WTC11 (cell line): ENCODE measurements around the gene STXBP2. TPM values are rescaled to one million over a fixed set of nuclear protein-coding genes. Genes with fewer than 3 reads are reported as not detected.

Experiments used
- ATAC-seq: fragments of 200-7000 bp; cut with Tn5 transposase; 2 replicates; pipeline ENCODE4 v1.10.0; 2021; ENCODE audit warnings: mild to moderate bottlenecking, moderate library complexity
- CTCF ChIA-PET: fragments of 300-600 bp; sonication (Branson Sonifier 250); formaldehyde crosslinking; loops from one replicate; lab custom pipeline; 2021; ENCODE audit warnings: antibody characterized with exemption; lab: Charles Lee
- POLR2A ChIA-PET: fragments of 350-600 bp; sonication (Branson Sonifier 250); formaldehyde crosslinking; loops from one replicate; lab custom pipeline; 2021; ENCODE audit warnings: antibody characterized with exemption; lab: Charles Lee
- DNase-seq: peaks from one replicate; pipeline ENCODE4 v3.0.0; 2021; ENCODE audit warnings: low spot score
- H3K27ac Mint-ChIP-seq: 2 replicates; pipeline ENCODE4 v1.8.0; 2021; ENCODE audit warnings: mixed read lengths
- H3K27me3 Mint-ChIP-seq: 2 replicates; pipeline ENCODE4 v1.8.0; 2021; ENCODE audit warnings: low read depth, mild to moderate bottlenecking, moderate library complexity, mixed read lengths
- H3K36me3 Mint-ChIP-seq: 2 replicates; pipeline ENCODE4 v1.8.0; 2021; ENCODE audit warnings: mixed read lengths
- H3K4me1 Mint-ChIP-seq: 2 replicates; pipeline ENCODE4 v1.8.0; 2022; ENCODE audit warnings: mixed read lengths
- H3K4me3 Mint-ChIP-seq: 2 replicates; pipeline ENCODE4 v1.8.0; 2021; ENCODE audit warnings: mild to moderate bottlenecking, moderate library complexity, mixed read lengths
- H3K9me3 Mint-ChIP-seq: 2 replicates; pipeline ENCODE4 v1.8.0; 2021; ENCODE audit warnings: mixed read lengths
- ELF4 ChIP-seq: sonication (generic); formaldehyde crosslinking; IDR thresholded peaks from 2 replicates; pipeline ENCODE4 v1.8.1; 2022; ENCODE audit warnings: low read depth, mild to moderate bottlenecking, moderate library complexity, missing genetic modification reagents
- EMX1 ChIP-seq: fragments of 250-450 bp; sonication (Bioruptor Pico); IDR thresholded peaks from 2 replicates; pipeline ENCODE4 v1.8.0; 2021; ENCODE audit warnings: mild to moderate bottlenecking
- FOXK1 ChIP-seq: sonication (generic); formaldehyde crosslinking; IDR thresholded peaks from 2 replicates; pipeline ENCODE4 v1.8.0; 2022; ENCODE audit warnings: mild to moderate bottlenecking, moderate library complexity, missing genetic modification reagents
- GABPB1 ChIP-seq: sonication (generic); formaldehyde crosslinking; IDR thresholded peaks from 2 replicates; pipeline ENCODE4 v1.8.1; 2023; ENCODE audit warnings: mild to moderate bottlenecking, missing genetic modification reagents
- KAT7 ChIP-seq: sonication (generic); formaldehyde crosslinking; IDR thresholded peaks from 2 replicates; pipeline ENCODE4 v1.8.1; 2023; ENCODE audit warnings: missing genetic modification reagents, mild to moderate bottlenecking, borderline replicate concordance
- MXD4 ChIP-seq: fragments of 250-450 bp; sonication (Bioruptor Pico); IDR thresholded peaks from 2 replicates; pipeline ENCODE4 v1.8.0; 2021; ENCODE audit warnings: mild to moderate bottlenecking, moderate library complexity, borderline replicate concordance
- MYBL2 ChIP-seq: sonication (generic); formaldehyde crosslinking; IDR thresholded peaks from 2 replicates; pipeline ENCODE4 v1.8.1; 2023; ENCODE audit warnings: mild to moderate bottlenecking, moderate library complexity, missing genetic modification reagents
- NFATC4 ChIP-seq: fragments of 250-450 bp; sonication (Bioruptor Pico); IDR thresholded peaks from 2 replicates; pipeline ENCODE4 v1.9.0; 2021; ENCODE audit warnings: mild to moderate bottlenecking
- NFYB ChIP-seq: sonication (generic); formaldehyde crosslinking; conservative IDR thresholded peaks from 2 replicates; pipeline ENCODE4 v1.8.0; 2022; ENCODE audit warnings: low read depth, missing genetic modification reagents
- PRRX2 ChIP-seq: fragments of 250-450 bp; sonication (Bioruptor Pico); IDR thresholded peaks from 2 replicates; pipeline ENCODE4 v1.8.0; 2021; ENCODE audit warnings: mild to moderate bottlenecking
- RORB ChIP-seq: fragments of 250-450 bp; sonication (Bioruptor Pico); IDR thresholded peaks from 2 replicates; pipeline ENCODE4 v1.9.0; 2021; ENCODE audit warnings: mild to moderate bottlenecking
- SP1 ChIP-seq: sonication (generic); formaldehyde crosslinking; conservative IDR thresholded peaks from 2 replicates; pipeline ENCODE4 v1.8.1; 2022; ENCODE audit warnings: missing genetic modification reagents
- ZNF138 ChIP-seq: sonication (generic); formaldehyde crosslinking; conservative IDR thresholded peaks from 2 replicates; pipeline ENCODE4 v1.8.1; 2022; ENCODE audit warnings: mild to moderate bottlenecking, moderate library complexity, missing genetic modification reagents
- ZNF263 ChIP-seq: sonication (generic); formaldehyde crosslinking; IDR thresholded peaks from 2 replicates; pipeline ENCODE4 v1.8.1; 2022; ENCODE audit warnings: low read depth, mild to moderate bottlenecking, moderate library complexity, missing genetic modification reagents
- ZNF416 ChIP-seq: fragments of 250-450 bp; sonication (Bioruptor Pico); IDR thresholded peaks from 2 replicates; pipeline ENCODE4 v1.9.0; 2021; ENCODE audit warnings: mild to moderate bottlenecking, inconsistent platforms
- total RNA-seq: library from RNA; stranded (reverse); gene quantifications from 3 replicates; pipeline ENCODE4 v1.2.3, GENCODE V29; 2021
- TF ChIP-seq, protein P1 (sequence below): sonication (generic); formaldehyde crosslinking; IDR thresholded peaks from 2 replicates; pipeline ENCODE4 v1.8.1; 2022; ENCODE audit warnings: low read depth, mild to moderate bottlenecking, moderate library complexity, missing genetic modification reagents, borderline replicate concordance
- TF ChIP-seq, protein P2 (sequence below): sonication (generic); formaldehyde crosslinking; IDR thresholded peaks from 2 replicates; pipeline ENCODE4 v1.8.0; 2022; ENCODE audit warnings: mild to moderate bottlenecking, missing genetic modification reagents
- TF ChIP-seq, protein P3 (sequence below): sonication (generic); formaldehyde crosslinking; IDR thresholded peaks from 2 replicates; pipeline ENCODE4 v1.8.1; 2022; ENCODE audit warnings: mild to moderate bottlenecking, missing genetic modification reagents, moderate library complexity, borderline replicate concordance
- TF ChIP-seq, protein P4 (sequence below): sonication (generic); formaldehyde crosslinking; IDR thresholded peaks from 2 replicates; pipeline ENCODE4 v1.8.0; 2022; ENCODE audit warnings: mild to moderate bottlenecking, missing genetic modification reagents
- TF ChIP-seq, protein P5 (sequence below): sonication (generic); formaldehyde crosslinking; IDR thresholded peaks from 2 replicates; pipeline ENCODE4 v1.8.0; 2022; ENCODE audit warnings: missing genetic modification reagents

The STXBP2 gene
- total RNA-seq, 1 experiment from 2014 or later, result 68.9 TPM

DNA sequence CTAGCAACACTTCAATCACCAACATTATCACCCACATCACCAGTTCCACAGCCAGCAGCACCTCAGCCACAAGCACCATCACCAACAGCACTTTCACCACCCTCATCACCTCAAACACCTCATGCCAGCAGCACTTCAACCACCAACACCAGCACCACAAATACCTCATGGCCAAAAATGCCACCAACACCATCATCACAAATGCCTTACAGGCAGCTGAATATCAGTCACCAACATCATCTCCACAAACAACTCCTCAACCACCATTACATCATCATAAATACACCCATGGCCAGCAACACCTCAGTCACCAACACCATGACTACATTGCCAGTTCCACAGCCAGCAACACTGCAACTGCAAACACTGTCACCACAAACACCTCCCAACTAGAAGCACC lies 54.6 kb downstream of the STXBP2 start:
- ChIA-PET POLR2A (no interaction called here), CTCF (no interaction called here)
- Mint-ChIP-seq H3K9me3 (no peaks in the 10 kb centered on the region), H3K36me3 (no peaks in the 10 kb centered on the region), H3K4me3 (no peak overlapping the region), H3K4me1 (no peaks in the 10 kb centered on the region), H3K27ac (no peak overlapping the region), H3K27me3 (peaks cover under 1% of the 10 kb centered on the region)
- ATAC-seq, result no peak
- TF ChIP-seq KAT7 (CRISPR knock-in tag) (no peak), PRRX2 (CRISPR knock-in tag) (no peak), ZNF138 (no peak), RORB (CRISPR knock-in tag) (no peak), ELF4 (CRISPR knock-in tag) (no peak)
- TF ChIP-seq, protein P1, sequence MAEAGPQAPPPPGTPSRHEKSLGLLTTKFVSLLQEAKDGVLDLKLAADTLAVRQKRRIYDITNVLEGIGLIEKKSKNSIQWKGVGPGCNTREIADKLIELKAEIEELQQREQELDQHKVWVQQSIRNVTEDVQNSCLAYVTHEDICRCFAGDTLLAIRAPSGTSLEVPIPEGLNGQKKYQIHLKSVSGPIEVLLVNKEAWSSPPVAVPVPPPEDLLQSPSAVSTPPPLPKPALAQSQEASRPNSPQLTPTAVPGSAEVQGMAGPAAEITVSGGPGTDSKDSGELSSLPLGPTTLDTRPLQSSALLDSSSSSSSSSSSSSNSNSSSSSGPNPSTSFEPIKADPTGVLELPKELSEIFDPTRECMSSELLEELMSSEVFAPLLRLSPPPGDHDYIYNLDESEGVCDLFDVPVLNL (CRISPR knock-in tag), result no peak
- TF ChIP-seq, protein P2, sequence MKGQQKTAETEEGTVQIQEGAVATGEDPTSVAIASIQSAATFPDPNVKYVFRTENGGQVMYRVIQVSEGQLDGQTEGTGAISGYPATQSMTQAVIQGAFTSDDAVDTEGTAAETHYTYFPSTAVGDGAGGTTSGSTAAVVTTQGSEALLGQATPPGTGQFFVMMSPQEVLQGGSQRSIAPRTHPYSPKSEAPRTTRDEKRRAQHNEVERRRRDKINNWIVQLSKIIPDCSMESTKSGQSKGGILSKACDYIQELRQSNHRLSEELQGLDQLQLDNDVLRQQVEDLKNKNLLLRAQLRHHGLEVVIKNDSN, result no peak
- TF ChIP-seq, protein P3, sequence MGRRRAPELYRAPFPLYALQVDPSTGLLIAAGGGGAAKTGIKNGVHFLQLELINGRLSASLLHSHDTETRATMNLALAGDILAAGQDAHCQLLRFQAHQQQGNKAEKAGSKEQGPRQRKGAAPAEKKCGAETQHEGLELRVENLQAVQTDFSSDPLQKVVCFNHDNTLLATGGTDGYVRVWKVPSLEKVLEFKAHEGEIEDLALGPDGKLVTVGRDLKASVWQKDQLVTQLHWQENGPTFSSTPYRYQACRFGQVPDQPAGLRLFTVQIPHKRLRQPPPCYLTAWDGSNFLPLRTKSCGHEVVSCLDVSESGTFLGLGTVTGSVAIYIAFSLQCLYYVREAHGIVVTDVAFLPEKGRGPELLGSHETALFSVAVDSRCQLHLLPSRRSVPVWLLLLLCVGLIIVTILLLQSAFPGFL (CRISPR knock-in tag), result no peak
- TF ChIP-seq, protein P4, sequence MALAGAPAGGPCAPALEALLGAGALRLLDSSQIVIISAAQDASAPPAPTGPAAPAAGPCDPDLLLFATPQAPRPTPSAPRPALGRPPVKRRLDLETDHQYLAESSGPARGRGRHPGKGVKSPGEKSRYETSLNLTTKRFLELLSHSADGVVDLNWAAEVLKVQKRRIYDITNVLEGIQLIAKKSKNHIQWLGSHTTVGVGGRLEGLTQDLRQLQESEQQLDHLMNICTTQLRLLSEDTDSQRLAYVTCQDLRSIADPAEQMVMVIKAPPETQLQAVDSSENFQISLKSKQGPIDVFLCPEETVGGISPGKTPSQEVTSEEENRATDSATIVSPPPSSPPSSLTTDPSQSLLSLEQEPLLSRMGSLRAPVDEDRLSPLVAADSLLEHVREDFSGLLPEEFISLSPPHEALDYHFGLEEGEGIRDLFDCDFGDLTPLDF (CRISPR knock-in tag), result no peak
- DNase-seq, result no peak

DNA sequence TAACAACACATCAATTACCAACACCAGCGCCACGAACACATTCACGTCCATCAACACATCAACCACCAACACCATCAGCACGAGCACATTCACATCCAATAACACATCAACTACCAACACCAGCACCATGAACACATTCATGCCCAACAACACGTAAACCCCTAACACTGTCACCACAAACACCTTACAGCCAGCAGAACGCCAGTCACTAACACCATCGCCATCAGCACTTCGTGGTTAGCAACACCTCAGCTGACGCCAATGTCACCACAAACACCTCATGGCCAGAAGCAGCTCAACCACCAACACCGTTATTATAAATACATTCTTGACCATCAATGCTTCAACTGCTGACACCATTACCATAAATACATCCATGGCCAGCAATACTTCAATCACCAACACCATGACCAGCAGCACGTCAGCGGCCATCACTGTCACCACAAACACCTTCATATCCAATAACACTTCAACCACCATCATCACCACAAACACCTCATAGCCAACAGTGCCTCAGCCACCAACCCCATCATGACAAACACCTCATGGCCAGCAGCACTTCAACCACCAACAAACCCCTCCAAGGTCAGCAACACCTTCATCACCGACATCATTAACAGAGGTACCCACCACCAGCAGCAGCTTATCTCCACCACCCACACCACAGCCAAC lies 55.6 kb downstream of the STXBP2 start:
- Mint-ChIP-seq H3K4me3 (no peak overlapping the region), H3K27me3 (peaks cover 4% of the 10 kb centered on the region), H3K36me3 (no peaks in the 10 kb centered on the region), H3K4me1 (peaks cover 7% of the 10 kb centered on the region), H3K9me3 (no peaks in the 10 kb centered on the region), H3K27ac (no peak overlapping the region)
- DNase-seq (no peak), ATAC-seq (no peak)
- TF ChIP-seq NFYB (CRISPR knock-in tag), result no peak
- TF ChIP-seq, protein P5, sequence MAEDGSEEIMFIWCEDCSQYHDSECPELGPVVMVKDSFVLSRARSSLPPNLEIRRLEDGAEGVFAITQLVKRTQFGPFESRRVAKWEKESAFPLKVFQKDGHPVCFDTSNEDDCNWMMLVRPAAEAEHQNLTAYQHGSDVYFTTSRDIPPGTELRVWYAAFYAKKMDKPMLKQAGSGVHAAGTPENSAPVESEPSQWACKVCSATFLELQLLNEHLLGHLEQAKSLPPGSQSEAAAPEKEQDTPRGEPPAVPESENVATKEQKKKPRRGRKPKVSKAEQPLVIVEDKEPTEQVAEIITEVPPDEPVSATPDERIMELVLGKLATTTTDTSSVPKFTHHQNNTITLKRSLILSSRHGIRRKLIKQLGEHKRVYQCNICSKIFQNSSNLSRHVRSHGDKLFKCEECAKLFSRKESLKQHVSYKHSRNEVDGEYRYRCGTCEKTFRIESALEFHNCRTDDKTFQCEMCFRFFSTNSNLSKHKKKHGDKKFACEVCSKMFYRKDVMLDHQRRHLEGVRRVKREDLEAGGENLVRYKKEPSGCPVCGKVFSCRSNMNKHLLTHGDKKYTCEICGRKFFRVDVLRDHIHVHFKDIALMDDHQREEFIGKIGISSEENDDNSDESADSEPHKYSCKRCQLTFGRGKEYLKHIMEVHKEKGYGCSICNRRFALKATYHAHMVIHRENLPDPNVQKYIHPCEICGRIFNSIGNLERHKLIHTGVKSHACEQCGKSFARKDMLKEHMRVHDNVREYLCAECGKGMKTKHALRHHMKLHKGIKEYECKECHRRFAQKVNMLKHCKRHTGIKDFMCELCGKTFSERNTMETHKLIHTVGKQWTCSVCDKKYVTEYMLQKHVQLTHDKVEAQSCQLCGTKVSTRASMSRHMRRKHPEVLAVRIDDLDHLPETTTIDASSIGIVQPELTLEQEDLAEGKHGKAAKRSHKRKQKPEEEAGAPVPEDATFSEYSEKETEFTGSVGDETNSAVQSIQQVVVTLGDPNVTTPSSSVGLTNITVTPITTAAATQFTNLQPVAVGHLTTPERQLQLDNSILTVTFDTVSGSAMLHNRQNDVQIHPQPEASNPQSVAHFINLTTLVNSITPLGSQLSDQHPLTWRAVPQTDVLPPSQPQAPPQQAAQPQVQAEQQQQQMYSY (CRISPR knock-in tag), result no peak
- TF ChIP-seq, protein P1 (CRISPR knock-in tag), result no peak
- no peak for TF ChIP-seq EMX1 (CRISPR knock-in tag)
- TF ChIP-seq ZNF263, result no peak
- no peak for TF ChIP-seq ZNF416 (CRISPR knock-in tag)
- TF ChIP-seq SP1 (CRISPR knock-in tag), result no peak
- no peak for TF ChIP-seq NFATC4 (CRISPR knock-in tag)
- TF ChIP-seq MXD4, result no peak
- TF ChIP-seq FOXK1, result no peak
- no peak for TF ChIP-seq GABPB1 (CRISPR knock-in tag)
- TF ChIP-seq, protein P4 (CRISPR knock-in tag), result no peak
- no peak for TF ChIP-seq MYBL2
- ChIA-PET CTCF (no interaction called here), POLR2A (no interaction called here)
